ENCODE data around the gene LRCH3.
A peak's percentile ranks its signal among the peaks of the same experiment; 100 is the strongest.

LRCH3 gene

DNA sequence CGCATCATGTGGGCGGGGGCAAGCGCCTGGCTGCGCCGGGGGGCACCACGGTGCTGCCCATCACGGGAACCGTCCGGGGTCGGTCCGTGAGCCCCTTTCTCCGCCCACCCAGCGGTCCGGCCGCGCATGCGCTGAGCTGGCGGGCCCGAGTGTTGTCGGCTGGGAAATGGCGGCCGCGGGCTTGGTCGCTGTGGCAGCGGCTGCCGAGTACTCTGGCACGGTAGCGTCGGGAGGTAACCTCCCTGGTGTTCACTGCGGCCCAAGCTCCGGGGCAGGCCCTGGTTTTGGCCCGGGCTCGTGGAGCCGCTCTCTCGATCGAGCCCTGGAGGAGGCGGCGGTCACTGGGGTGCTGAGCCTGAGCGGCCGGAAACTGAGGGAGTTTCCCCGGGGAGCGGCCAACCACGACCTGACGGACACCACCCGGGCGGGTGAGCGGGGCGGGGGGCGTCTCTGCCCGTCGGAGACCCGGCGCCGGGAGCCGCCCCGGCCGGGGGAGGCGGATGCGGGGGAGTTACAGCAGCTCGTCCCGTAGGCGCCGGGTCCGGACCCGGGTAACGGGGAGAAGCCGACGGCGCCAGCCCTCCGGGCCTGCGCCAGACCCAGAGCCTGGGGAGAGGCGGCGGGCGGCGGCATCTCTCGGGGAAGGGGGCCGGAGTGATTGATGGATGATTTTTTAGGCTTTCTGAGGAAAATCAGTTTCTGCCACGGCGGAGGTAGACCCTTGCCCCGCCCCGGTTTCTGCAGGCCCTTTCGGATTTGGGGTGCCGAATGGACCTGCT, at the start of gene LRCH3:
LRCH3 (plus strand) TSS at position 142 of the 779 bp plus-strand sequence; CDS start at position 167, 25 bp downstream.
- FAIRE-seq (peak; percentile 55), DNase-seq (ENCODE audit: insufficient read length, low spot score) (peak; percentile 98)

DNA sequence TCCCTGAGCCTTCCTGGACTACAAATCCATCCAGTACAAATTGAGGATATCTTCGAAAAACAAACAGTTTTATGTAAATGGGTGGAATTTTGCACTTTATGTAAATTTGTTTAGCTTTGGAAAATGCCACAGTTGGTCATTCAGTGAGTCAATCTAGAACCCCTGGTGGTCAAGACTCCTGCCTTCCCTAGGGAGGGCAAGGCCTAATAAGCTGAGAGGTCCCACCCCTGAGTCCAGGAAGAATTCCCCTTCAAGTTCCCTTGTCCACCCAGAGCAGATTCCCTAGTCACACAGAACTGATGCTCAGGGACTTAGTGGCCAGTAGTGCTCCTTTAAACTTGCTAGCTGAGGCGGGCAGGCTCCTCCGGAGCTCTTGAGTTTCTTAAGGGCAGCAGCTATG, 48.3 kb upstream of the LRCH3 start:
- no peak for FAIRE-seq
- no peak for DNase-seq (ENCODE audit: insufficient read length, low spot score)

- FAIRE-seq (no peak), DNase-seq (ENCODE audit: insufficient read length, low spot score) (no peak)
Observed at GRCh38 chr3:197746209-197746608, 44.8 kb upstream of the LRCH3 start.

DNA sequence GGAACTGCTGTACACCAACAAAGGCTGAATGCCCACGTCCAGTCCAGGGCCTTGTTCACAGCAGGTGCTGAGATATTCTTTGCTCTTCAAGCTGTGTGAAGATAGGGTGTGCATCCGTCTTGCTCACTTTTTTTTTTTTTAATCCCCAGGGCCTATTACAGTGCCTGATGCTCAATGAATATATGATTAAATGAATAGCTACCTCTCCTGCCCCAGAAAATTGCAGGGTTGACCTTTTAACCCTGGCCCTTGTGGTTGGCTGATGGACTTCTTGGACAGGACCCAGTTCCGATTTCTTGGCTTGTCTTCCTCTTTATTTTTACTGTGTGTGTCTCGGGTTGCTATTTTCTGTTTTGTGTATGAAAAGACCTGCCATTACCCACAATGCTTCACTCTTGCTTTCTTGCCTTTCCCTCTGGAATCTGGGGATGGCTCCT, 44.2 kb upstream of the LRCH3 start:
- FAIRE-seq (no peak), DNase-seq (ENCODE audit: insufficient read length, low spot score) (no peak)

- no peak for DNase-seq (ENCODE audit: insufficient read length, low spot score)
- FAIRE-seq, result peak; percentile 28
Observed at GRCh38 chr3:197748597-197749314, 42.3 kb upstream of the LRCH3 start.

DNA sequence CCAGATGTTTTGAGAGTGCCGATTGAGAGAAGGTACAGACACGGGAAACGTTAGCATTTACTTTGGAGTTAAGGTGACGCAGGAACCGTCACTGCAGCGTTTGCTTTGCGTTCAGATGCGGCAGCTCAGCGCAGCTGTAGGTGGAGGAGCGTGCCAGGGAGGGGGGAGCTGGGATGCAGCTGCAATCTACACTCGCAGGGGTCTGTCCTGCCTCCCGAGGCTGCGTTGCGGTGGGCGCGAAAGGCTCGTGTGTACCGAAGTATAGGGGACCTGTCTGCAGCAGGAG, 41.8 kb upstream of the LRCH3 start:
- DNase-seq (ENCODE audit: insufficient read length, low spot score) (peak; percentile 56), FAIRE-seq (peak; percentile 4)

DNA sequence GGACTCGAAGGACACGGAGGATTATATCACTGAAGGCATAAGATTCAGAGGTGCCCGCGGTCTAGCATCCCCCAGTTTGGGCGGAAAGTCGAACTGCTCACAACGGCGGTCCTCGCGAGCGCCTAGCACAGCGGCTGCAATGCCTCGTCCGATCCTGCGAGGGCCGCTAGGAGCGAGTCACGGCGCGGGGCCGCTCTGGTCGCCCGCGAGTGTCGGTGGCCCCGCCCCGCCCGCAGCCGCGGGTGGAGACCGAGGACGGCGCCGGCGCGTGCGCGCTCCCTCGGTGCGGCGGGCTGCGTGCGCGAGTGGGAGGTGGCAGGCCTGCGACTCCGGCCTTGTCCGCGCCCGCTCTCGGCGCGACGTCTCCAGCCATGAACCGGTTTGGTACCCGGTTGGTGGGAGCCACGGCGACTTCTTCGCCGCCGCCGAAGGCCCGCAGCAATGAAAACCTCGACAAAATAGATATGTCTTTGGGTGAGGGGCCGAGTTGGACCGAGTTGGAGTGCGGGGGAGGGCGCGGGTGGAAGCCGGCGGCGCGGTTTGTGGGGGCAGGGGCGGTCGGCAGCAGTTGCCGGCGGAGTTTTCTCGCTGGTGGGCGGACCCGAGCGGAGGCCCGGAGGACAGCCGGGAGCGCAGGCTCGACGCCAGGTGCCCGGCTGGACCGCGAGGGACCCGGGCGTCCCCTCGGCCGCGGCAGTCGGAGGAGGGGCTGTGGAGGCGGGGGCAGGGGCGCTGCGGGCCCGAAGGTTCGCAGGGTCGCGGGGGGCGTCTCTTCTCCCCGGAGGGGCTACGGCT, 41.3 kb upstream of the LRCH3 start, which contains the start of gene FYTTD1:
FYTTD1 (plus strand) TSS at position 283 of the 795 bp plus-strand sequence; CDS start at position 372, 89 bp downstream.
- peak; percentile 91 for FAIRE-seq
- peak; percentile 88 for DNase-seq (ENCODE audit: insufficient read length, low spot score)

DNA sequence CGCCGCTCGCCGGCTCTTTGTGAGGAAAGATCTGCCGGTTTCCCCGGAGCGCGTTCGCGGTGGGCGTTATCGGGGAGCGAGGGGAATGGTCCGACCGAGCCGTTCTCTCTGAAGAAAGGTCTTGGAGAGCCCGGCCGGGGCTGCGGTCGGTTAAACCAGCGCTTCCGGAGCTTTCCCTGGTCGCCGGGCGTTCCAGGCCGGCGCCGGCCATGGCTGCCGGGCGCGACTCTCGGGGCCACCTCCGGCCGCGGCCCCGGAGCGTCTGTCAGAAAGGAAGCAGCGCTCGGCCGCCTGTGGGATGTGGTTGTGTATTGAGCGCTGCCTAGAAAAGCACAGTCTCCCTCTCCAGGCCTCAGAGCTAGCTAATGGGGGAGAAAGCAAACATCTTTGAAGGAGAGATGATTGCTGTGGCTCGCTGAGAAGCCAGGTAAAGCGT, 40.6 kb upstream of the LRCH3 start:
- FAIRE-seq (no peak), DNase-seq (ENCODE audit: insufficient read length, low spot score) (no peak)

DNA sequence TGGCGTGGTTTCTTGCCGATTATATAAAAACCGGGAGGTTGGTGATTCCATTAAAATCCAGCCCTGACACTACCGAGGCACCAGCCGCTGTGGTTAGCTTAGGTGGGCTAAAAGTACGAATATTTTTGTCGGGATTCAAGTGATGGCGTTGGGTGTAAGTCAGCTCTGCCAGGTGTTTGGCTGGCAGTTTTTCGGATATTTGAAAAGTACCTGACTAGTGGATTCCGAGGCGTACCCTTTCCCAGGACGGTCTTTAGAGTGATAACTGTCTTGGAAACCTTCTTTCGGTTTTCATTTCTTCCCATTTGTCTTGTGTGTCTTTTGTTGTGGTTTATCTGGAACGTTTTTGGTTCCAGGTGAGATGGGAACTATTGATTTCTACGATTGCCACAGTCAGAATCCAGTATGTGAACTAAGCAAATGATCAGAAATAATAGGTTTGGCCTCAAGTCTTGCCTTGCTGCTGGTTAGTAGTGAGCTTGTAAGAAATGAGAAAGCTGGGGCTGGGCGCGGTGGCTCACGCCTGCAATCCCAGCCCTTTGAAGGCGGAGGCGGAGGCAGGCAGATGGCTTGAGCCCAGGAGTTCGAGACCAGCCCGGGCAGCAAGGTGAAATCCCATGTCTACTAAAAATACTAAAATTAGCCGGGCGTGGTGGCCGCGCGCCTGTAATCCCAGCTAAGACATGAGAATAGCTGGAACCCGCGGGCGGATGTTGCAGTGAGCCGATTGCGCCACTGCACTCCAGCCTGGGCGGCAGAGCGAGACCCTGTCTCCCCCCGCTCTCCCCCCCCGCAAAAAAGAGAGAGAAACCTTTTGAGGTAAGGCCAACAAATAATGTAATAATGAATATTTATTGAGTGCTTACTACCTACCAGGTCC, 40.0 kb upstream of the LRCH3 start:
- DNase-seq (ENCODE audit: insufficient read length, low spot score) (no peak), FAIRE-seq (no peak)

- no peak for FAIRE-seq
- no peak for DNase-seq (ENCODE audit: insufficient read length, low spot score)
Observed at GRCh38 chr3:197752107-197752506, 38.9 kb upstream of the LRCH3 start.

- no peak for DNase-seq (ENCODE audit: insufficient read length, low spot score)
Observed at GRCh38 chr3:197753263-197753662, 37.8 kb upstream of the LRCH3 start.

DNA sequence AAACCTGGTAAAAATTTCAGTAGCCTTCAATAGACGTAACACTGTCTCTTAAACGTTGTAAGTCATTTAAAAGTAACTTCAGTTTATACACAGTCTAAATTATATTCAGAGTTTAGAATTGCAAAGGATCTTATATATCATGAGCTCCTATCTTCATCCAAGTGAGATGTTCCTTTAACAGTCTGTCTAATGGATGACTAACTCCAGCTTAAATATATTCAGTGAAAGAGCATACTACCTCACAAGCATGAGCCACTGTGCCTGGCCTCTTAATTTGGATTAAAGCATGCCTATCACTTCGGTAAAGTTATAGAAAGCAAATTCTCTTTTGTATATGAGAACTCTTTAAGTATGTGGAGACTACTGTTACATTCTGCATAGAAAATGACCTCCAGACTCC, 34.4 kb upstream of the LRCH3 start:
- no peak for FAIRE-seq
- no peak for DNase-seq (ENCODE audit: insufficient read length, low spot score)

More at GRCh38 chr3:197753263-197753662, 37.8 kb upstream of the LRCH3 start:
- no peak for FAIRE-seq

- no peak for FAIRE-seq
- DNase-seq (ENCODE audit: insufficient read length, low spot score), result no peak
Observed at GRCh38 chr3:197758512-197758911, 32.5 kb upstream of the LRCH3 start.

DNA sequence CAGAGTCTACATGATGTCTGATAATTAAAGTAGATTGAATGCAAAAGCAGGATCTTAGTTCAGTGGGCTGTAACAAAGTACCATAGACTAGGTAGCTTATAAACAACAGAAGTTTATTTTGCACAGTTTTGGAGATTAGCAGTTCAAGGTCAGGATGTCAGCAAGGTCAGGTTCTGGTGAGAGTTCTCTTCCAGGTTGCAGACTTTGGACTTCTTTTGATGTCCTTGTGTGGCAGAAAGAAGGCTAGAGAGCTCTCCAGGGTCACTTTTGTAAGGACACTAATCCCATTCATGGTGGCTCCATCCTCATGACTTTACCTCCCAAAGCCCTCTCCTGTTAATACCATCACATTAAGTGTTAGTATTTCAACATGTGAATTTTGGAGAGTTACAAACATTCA, 29.3 kb upstream of the LRCH3 start:
- DNase-seq (ENCODE audit: insufficient read length, low spot score) (no peak), FAIRE-seq (no peak)

DNA sequence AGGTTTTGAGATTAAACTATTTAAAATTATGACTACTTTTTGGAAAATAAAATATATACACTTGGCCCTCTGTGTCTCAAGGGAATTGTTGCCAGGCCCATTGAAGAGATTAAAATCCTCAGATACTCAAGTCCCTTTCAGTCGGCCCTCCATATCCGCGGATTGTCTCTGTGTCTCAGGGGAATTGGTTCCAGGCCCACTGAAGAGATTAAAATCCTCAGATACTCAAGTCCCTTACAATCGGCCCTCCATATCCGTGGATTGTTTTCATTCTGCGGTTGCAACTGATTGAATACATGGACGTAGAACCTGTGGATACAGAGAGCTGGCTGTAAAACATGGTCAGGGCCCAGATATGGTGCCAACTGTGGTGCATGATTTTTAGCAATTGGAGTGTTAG, 15.7 kb upstream of the LRCH3 start:
- FAIRE-seq (no peak), DNase-seq (ENCODE audit: insufficient read length, low spot score) (no peak)

DNA sequence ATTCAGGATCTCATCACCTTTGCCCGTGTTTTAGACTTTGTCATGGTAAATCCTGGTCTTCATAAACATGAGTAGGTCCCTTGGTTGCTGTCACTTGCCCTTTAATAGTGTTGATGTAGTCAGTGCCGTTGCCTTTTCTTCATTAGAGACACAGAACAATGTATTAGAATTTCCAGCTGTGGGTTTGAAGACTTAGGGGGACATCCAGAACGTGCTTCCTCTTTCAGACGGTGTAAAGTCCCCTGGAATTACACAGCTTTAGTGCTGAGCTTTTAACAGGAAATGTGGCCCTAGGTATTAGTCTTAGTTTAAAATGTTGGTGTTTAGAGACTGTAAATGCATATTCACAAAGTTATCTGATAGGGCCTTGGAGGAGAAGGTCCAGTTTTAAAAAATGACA, 8.8 kb upstream of the LRCH3 start:
- FAIRE-seq, result no peak
- DNase-seq (ENCODE audit: insufficient read length, low spot score), result no peak

- FAIRE-seq, result no peak
Observed at GRCh38 chr3:197784019-197784585, 7.0 kb upstream of the LRCH3 start.

GRCh38 chr3:197787412-197787811, 3.6 kb upstream of the LRCH3 start:
- FAIRE-seq (no peak), DNase-seq (ENCODE audit: insufficient read length, low spot score) (no peak)

More at GRCh38 chr3:197784019-197784585, 7.0 kb upstream of the LRCH3 start:
- no peak for DNase-seq (ENCODE audit: insufficient read length, low spot score)

DNA sequence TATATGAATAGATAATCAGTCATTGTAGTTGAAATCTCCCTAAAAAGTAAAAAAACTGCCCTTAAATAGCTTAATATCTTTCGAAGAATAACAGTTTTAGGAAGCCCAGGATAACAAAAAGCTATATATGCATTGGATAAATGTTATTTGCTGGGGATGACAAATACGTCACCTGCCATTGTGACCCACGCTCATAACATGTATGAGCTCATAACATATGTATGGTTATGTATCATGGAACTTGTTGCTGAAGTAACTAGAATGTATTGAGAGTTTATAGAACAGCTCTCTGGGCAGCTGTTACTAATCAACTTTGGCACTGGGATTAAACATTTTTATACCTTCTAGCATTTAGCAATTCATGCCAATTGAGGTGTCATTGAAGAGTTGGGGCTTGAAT, 1.7 kb upstream of the LRCH3 start:
- DNase-seq (ENCODE audit: insufficient read length, low spot score) (no peak), FAIRE-seq (no peak)

GRCh38 chr3:197790033-197790432, 1.0 kb upstream of the LRCH3 start:
- no peak for DNase-seq (ENCODE audit: insufficient read length, low spot score)
- FAIRE-seq, result no peak

Measured in HTR-8/SVneo (cell line).